NCI-H82 treated with DMSO at 0.1 percent for 48 hours (cell line): ENCODE data around the gene ZNF681.
"Not testable (repeated sequence)": the region's sequence is repeated elsewhere in the genome, so short reads cannot be mapped to it uniquely, and the experiment has no call there.

Experiments
- DNase-seq: peaks from one replicate; lab custom pipeline; 2025; ENCODE audit not compliant: unreplicated experiment; lab: John Stamatoyannopoulos, UW

The ZNF681 gene

GRCh38 chr19:23758187-23759074 is at the start of gene ZNF681:
ZNF681 (minus strand) TSS chr19:23758891; CDS start chr19:23758749, 142 bp downstream.
- DNase-seq = peak; percentile 74

GRCh38 chr19:23804676-23805075 is 46.0 kb upstream of the ZNF681 start:
- DNase-seq = no peak

- DNase-seq = no peak
Observed at GRCh38 chr19:23802290-23802689, 43.6 kb upstream of the ZNF681 start.

- no peak for DNase-seq
Observed at GRCh38 chr19:23801803-23802202, 43.1 kb upstream of the ZNF681 start.

GRCh38 chr19:23800868-23801267 is 42.2 kb upstream of the ZNF681 start:
- no peak for DNase-seq

- no peak for DNase-seq
Observed at GRCh38 chr19:23800271-23800670, 41.6 kb upstream of the ZNF681 start.

GRCh38 chr19:23799321-23799720 is 40.6 kb upstream of the ZNF681 start:
- DNase-seq = no peak

- DNase-seq = no peak
Observed at GRCh38 chr19:23795462-23795861, 36.8 kb upstream of the ZNF681 start.

- no peak for DNase-seq
Observed at GRCh38 chr19:23792784-23793183, 34.1 kb upstream of the ZNF681 start.

GRCh38 chr19:23790641-23791488 is 32.2 kb upstream of the ZNF681 start:
- no peak for DNase-seq

GRCh38 chr19:23789246-23789645 is 30.6 kb upstream of the ZNF681 start:
- DNase-seq = no peak

GRCh38 chr19:23788411-23788810 is 29.7 kb upstream of the ZNF681 start:
- DNase-seq = no peak

- no peak for DNase-seq
Observed at GRCh38 chr19:23787106-23787505, 28.4 kb upstream of the ZNF681 start.

- DNase-seq = no peak
Observed at GRCh38 chr19:23785982-23786381, 27.3 kb upstream of the ZNF681 start.

GRCh38 chr19:23784274-23784673 is 25.6 kb upstream of the ZNF681 start:
- DNase-seq = no peak

- no peak for DNase-seq
Observed at GRCh38 chr19:23783636-23784035, 24.9 kb upstream of the ZNF681 start.

GRCh38 chr19:23779645-23780044 is 21.0 kb upstream of the ZNF681 start:
- DNase-seq = no peak

GRCh38 chr19:23778566-23778965 is 19.9 kb upstream of the ZNF681 start:
- DNase-seq = no peak

GRCh38 chr19:23778036-23778435 is 19.3 kb upstream of the ZNF681 start:
- not testable (repeated sequence) for DNase-seq

GRCh38 chr19:23777216-23777615 is 18.5 kb upstream of the ZNF681 start:
- no peak for DNase-seq

- DNase-seq = no peak
Observed at GRCh38 chr19:23776507-23777205, 18.0 kb upstream of the ZNF681 start.
